GM18858 (cell line): ENCODE results near the gene ARHGAP15.
A peak's percentile ranks its signal among the peaks of the same experiment; 100 is the strongest.

Experiments used
- ATAC-seq: cut with Tn5 transposase; IDR thresholded peaks from one replicate; pipeline ENCODE4 v1.9.1; 2021; ENCODE audit not compliant: unreplicated experiment

Gene ARHGAP15

DNA sequence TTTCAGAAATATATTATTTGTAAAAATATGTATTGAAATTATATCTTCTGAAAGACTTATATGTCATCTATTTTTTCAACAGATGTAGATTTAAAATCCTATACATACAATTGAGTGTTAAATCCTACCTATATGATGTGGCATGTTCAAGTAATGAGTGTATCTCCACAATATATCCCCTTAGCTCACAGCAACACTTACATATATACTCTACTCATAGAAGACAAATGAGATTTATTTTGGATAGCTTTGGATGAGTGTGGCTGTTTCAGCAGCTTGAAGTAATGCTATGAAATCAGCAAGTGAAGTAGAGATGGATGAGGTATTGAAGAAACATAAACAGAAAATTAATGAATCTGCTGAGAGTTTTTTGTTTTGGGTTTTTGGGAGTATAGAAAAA, 263.1 kb downstream of the ARHGAP15 start:
- ATAC-seq, result no peak

DNA sequence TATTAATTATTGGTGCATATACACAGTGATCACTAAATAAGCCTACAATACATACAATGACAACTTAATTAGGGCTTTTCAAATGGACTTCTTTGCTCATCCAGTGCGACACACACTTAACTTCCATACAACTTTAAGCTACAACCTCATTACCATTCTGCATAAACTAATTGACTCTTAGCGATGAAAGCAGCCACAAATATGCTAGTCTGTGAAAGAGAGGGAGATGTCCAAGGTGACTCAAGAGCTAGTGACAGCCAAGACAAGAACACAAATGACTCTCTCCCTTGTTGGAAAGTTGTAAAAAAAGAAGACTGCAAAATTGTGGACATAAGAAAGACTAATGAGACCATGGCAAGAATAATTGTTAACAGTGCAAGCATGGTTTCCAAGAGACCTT, 264.8 kb downstream of the ARHGAP15 start:
- ATAC-seq, result no peak

DNA sequence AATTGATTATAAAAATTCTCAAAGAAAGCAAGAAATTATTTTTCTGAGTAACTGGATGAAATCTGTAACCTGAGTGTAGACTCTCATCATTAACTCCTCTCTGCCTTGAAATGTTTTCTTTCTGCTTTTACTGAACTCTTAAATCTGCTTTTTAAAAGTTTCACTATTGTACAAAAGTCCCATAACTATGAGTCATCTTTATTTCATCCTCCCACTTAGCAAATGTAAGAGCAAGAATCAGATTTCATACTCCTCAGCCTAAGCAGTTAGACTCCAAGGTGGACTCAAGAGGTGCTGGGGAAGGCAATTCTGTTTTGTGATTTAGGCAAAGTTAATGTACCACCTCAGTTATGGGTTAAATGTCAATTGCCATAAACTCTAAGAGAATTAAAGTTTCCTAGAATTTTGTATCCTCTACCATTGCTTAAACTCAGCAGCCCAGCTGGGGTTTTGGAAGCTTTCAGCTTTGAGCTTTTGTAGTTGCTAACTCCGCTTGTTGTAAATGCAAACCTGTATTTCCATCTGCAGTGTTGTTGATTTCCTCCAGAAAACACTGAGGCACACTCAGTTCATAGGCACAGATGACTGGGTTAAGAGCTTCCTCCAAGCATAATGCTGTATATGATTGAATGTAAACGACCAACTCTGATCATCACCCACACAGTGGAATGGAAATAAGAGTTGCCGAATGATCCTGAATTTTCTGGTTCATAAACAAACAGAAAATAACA, 268.8 kb downstream of the ARHGAP15 start:
- ATAC-seq, result peak; percentile 81

DNA sequence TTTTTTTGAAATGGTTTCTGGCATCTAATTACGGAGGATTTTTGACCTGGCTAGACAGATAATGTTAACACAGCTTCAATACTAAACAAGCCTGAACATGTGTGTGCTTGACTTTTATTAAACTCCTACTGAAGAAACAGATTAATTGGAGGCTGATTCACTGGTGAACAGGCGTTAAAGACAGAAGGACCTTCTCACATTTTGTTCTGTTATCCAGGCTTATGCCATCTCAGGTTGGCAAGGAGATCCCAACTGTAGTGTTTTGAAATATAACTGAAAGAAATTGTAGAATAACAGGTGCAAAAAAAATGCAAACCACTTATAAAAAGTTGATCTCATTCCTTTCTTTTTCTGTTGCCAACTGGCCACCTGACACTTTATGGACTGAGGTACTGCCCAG, 269.6 kb downstream of the ARHGAP15 start:
- no peak for ATAC-seq

DNA sequence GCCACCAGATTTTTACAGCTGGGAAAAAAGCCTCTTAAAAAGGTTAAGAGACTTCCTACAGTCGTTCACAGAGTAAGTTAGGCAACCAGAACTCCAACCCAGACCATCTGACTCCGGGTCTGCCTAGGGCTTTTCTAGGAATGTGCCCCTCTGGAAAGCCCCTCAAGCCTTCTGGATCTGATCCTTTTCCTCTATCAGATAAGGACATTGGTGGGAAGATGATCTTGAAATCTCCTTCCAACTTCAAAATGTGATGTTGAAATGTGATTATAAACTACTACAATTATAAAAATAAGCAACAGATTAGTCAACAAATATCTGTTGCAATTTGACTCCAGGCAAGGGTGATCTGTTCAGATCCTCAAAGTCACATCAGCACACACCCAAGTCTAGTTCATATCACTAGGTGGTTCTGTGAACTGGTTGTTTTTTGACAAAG, 270.4 kb downstream of the ARHGAP15 start:
- ATAC-seq, result no peak

DNA sequence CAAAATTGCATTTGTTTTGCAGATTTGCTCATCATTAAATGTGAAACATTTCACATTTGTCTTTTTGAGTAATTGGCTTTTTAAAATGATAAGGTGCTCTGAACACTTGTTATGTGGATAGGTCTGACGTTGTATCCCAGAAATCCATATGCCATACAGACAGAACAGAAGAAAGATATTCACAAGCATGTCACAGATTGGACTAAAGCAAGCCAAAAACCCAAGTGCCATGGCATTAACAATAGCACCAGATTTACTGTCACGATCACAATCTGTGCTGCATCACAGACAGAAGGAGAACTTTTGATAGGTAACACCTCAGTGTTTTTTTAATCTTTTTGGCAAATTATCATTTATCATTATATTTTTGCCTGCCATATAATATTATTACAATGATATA, 272.6 kb downstream of the ARHGAP15 start:
- ATAC-seq, result no peak

DNA sequence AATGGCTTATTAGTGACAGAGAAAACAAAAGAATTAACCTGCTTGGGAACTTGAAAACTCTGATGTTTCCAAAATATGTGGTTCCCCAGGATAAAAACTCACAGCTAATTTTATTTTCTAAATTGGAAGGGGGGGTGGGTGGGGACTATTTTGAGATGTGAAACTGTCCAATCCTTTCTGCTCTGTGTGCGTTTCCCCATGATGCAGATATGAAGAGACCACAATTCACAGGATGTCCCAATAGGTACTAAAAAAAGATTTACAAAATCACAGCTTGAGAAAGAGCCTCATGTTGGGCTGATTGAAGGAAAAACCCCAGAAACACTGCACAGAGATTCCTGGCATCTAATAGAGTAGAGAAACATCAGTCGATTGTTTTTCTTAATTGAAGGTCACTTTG, 273.2 kb downstream of the ARHGAP15 start:
- no peak for ATAC-seq

DNA sequence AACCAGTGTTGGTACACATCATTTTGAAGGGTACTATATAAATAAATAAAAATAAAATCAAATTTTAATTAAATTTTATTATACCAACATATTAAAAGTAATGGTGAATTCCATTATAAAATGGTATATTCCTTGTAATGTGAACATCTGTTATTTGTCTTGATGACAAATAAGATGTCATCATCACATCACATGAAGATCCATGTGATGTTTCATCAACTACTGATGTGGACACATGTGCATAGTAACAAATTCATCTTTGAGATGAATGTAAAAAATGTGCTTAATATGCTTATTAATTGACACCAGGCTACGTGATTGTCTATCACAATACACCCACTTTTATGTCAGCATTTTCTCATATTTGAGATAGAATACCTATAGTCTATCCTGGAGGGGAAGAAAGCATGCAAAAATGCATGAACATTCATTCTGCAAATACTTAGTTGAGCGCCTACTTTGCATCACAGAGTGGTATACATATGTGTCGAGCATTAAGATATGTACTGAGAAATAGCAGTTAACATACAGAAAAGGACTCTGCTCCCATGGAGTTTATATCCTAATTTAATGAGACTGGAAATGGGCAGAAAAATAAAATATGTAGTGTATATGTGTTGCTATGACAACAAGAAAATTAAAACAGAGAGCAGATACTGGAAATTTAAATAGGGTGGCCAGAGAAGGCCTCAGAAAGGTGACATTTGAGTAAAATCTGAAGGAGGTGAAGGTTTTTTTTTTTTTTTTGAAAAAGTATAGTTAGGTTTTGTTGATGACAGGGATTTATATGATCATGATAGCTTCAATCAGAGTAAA, 281.1 kb downstream of the ARHGAP15 start:
- ATAC-seq, result no peak

DNA sequence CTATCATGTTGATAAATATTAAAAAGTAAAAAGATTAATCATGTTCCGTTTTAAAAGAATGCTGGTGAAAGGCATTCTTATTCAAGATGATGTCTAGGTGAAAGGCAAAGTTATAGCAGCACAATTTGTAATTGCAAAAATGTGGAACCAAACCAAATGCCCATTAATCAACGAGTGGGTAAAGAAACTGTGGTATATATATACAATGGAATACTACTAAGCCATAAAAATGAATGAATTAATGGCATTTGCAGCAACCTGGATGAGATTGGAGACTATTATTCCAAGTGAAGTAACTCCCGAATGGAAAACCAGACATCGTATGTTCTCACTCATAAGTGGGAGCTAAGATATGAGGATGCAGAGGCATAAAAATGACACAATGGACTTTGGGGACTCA, 286.4 kb downstream of the ARHGAP15 start:
- ATAC-seq, result no peak

DNA sequence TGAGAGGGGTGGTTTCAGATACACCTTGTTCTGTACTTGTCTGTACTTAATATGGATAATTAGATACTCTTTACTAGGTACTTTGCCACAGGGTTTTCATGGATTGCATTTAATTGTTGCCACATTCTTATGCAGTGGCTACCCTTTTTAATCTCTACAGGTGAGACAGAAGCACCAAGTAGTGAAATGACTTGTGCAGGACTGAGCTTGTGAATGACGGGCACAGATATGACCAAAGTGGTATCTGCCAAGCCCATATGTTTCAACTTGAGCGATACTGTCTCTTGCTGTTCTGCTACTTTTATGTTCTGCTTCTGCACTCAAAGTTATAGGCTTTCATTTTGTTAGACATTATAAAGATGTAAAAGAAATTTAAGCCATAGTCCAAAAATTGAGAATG, 288.2 kb downstream of the ARHGAP15 start:
- no peak for ATAC-seq

DNA sequence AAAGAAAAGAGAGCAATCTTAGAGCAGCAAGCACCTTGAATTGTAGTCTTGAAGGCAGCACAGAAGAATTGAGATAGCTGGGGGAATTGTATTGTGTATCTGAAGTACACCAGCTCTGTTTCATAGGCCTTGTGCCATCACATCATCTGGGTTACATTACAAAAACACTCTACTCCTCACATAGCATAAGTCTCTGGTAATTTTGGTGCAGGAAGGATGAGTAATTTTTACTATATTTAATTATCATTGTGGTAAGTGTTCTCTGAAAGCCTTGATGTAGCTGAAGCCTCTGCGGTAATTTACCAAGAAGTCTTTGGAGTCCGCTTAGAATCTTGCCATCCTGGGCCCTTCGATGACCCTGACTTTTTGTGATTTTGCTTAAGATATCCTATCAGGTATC, 291.1 kb downstream of the ARHGAP15 start:
- no peak for ATAC-seq

DNA sequence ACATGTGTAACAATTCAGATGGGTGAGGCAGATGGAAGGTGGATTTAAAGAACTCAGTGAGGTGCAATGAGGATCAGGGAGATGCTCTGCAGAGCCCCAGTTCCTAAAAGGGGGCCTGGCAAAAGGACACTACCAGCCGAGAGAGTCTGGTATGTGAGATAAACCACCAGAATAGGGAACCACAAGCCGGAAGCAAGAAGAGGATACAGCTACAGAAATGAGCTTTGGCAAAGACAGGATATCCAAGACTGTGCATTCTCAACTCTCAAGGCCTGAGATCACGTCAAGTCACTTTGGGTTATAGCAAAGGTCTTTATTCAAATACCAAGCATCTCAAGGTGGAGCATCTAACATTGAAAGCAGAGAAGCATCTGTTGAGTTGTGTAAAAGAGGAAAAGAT, 293.5 kb downstream of the ARHGAP15 start:
- ATAC-seq, result peak; percentile 88

DNA sequence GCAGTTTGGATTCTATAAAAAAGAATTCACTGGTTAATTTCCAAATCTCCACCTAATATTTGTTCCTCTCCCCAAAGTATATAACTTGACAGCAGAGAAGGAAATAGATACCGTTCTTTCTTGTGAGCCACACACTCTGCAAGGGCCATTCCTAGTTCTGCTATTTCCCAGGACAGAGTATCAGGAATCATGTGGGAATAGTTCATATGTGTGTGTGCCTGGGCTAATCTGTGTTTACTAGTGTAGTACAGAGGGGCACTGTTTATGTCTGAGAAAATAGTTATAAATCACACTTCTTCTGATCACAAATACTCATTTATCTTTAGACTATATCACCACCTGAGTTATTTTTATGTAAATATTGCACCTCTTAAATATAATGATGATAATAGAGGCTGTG, 296.7 kb downstream of the ARHGAP15 start:
- no peak for ATAC-seq

DNA sequence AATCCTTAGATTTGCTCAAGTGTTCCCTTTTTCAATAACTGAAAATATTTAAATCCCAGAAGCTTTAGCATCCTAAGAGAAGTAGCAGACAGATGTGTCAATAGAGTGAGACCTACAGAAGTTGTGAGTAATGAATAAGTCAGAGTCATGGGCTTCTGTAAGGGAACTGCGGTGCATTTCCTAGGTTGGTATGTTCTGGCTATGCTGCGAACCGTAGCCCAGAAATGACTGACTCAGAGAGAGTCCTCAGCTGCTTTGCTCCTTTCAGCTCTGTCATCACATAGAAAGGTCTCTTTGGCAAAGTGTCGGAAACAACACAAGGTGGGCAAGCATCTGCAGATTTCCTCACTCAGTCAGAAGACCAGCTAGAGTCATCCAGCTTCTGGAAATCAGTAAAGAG, 297.1 kb downstream of the ARHGAP15 start:
- no peak for ATAC-seq

DNA sequence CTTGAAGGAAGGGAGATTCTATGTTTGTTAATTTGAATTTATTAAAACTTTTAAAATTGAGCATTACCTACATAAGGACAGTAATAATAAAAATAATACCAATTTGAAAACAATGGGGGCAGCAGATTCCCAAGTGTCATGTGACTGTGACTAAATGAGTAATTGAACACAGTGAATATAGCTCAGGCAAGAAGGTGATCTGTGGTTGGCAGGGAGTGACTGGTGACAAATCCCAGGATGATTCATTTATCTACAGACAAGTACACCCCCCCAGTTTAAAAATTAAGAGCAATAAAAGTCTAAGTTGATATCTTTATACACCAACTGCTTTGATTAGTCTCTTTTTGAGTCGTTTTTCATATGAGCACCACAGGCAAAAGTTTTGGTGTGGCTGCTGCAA, 299.5 kb downstream of the ARHGAP15 start:
- ATAC-seq, result no peak

DNA sequence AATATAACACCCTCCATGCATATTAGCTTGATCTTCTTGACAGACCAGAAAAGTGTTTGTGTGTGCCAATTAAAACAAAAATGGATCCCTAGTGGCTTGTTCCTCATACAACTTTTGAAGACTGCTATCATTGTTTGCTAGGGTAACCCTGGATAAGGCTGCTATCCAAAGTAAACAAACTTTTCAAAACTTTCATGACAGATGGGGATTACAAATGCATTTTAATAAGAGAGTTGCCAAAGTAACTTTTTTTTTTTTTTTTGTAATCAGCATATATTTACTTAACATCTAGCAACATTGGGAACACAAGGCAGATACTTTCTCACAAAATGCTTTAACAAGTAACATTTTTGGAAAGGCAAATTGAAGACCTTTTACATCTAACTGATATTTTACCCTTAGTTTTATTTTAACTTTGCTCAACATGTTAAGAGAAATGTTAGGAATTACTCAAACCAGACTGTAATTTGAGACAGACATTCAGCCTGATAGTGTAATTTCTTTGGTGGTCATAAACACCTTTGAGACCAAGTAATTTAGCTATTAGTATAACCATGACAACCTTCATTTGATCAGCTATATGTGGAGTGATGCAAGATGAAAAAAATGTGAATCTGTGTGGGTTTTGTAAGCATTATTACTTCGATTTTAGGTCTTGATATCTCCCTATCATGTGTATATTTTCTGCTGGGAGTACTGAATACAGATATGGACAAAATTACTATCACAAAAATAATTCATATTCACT, 300.9 kb downstream of the ARHGAP15 start:
- no peak for ATAC-seq

DNA sequence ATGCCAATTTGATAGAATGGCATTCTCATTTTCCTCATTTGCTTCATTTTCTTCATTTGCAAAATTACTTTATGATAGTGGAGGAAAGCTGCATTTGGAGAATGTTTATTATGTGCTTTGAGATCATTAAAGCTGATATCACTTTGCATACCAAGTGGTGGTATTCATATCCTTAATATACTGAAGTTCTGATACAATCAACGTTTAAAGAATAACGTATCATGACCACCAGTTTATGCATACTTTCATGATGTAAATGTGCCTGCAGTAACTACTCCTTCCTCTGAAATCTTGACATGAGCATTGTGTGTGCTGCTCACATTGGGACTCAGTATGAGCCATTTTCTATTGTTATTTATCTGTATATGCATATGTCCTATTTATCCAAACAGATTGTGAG, 302.1 kb downstream of the ARHGAP15 start:
- ATAC-seq, result no peak

DNA sequence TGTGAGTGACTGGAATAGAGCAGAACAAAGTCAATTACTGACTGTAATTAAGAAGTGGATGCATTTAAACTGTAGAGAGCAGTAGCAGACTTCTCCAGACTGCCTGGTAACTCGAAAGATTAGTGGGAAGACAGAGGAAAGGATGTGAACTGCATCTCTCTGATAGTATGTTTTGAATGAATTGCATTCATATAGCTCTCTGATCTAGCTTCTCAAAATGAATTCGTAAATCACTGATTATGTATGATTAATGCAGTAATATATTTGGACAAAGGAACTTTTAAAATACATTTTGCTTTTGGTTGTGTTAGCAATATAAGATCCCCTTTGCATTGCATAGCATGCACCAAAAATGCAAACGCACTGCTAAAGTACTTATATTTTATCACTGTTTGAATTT, 304.0 kb downstream of the ARHGAP15 start:
- ATAC-seq, result no peak

DNA sequence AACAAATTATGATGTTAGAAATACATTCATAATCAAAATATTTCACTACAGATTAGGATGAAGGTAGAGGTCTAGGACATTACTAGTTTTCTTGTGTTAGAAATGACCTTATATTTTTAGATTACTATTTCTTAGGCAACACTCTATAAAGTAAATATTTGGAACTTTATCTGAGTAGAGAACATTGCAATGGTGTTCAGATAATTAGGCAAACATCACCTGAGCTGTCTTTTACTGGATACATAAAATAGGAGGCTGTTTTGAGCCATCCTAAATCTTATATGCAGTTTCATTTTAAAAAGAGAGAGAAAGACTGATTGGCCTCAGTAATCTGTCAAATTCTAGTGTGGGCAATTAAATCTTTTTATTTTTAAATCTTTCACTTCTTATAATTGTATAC, 304.6 kb downstream of the ARHGAP15 start:
- no peak for ATAC-seq

DNA sequence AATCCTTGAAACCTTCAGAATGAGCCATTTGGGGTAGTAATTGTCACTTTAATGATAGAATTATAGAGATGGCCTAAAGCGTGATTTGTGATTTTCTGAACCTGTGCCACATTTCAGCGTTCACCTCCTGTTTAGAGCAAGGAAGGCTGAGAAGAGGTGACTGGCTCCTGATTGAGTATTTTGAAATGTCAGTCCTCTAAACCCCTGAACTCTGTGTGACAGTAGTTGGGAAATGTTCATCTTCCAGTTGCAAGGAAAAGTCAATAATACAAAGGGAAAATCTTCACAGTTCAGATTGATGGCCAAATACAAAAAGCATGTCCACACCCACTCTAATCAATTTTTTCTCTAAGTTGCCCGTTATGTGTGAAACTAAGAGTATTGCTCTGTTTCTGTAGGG, 305.2 kb downstream of the ARHGAP15 start:
- ATAC-seq, result no peak

DNA sequence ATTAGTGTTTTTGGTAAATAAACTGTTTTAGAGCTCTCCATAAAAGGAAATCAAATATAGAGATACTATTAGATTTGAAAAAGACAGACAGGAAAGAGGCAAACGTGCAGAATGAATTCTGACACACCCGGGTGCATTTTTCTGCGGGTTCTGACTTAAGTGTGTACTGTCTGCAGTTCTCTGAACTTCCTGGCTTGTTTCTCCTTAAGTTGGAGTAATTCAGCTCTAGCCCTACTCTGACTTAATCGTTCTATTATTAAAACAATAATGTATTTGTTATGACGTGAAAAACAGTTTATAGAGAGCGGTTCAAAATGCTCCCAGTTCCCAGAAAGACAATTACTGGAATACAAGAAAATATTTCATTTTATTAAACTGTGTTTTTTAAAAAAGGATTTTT, 305.9 kb downstream of the ARHGAP15 start:
- ATAC-seq, result no peak

DNA sequence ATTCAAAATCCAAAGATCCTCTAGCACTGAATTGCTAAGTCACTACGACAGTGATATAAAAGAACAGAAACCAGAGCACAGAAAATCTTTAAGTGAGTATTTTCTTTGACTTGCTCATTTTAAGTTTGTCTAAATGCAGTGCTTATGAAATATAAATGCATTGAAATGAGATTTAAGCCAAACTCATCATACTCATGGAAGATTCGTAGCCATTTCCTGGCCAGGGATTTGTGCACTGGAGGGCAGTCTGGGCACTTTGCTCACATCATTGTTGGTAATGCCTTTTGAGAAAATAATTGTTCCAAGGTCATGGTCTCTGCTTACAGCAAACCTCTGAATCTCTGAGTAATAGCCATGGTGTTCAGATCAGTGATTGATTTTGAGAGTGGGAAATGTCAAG, 307.7 kb downstream of the ARHGAP15 start:
- no peak for ATAC-seq
